C4-2B (cell line): Measurements from ENCODE around the gene LPCAT4.

Experiments used
- ZFX ChIP-seq: fragments of 450-650 bp; IDR thresholded peaks from 2 replicates; pipeline ENCODE4 v1.6.1; 2017
- TF ChIP-seq, protein P1 (sequence below): fragments of 450-650 bp; conservative IDR thresholded peaks from 2 replicates; pipeline ENCODE4 v1.5.1; 2017; ENCODE audit warnings: mild to moderate bottlenecking

GRCh38 chr15:34365091-34365825 lies 1.7 kb downstream of the LPCAT4 start:
- TF ChIP-seq, protein P1, sequence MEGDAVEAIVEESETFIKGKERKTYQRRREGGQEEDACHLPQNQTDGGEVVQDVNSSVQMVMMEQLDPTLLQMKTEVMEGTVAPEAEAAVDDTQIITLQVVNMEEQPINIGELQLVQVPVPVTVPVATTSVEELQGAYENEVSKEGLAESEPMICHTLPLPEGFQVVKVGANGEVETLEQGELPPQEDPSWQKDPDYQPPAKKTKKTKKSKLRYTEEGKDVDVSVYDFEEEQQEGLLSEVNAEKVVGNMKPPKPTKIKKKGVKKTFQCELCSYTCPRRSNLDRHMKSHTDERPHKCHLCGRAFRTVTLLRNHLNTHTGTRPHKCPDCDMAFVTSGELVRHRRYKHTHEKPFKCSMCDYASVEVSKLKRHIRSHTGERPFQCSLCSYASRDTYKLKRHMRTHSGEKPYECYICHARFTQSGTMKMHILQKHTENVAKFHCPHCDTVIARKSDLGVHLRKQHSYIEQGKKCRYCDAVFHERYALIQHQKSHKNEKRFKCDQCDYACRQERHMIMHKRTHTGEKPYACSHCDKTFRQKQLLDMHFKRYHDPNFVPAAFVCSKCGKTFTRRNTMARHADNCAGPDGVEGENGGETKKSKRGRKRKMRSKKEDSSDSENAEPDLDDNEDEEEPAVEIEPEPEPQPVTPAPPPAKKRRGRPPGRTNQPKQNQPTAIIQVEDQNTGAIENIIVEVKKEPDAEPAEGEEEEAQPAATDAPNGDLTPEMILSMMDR, result no peak
- TF ChIP-seq ZFX, result no peak
